Smooth muscle cell of the umbilical artery (primary cell): ENCODE results near the gene TNFSF12. TPM values are rescaled to one million over a fixed set of nuclear protein-coding genes. Genes with fewer than 3 reads are reported as not detected.

Source experiments
- total RNA-seq: library from RNA; depleted of rRNA; stranded (reverse); fragments of >200 nt; gene quantifications from 2 replicates; pipeline ENCODE4 v1.2.3, GENCODE V29; 2014

The TNFSF12 gene, protein sequence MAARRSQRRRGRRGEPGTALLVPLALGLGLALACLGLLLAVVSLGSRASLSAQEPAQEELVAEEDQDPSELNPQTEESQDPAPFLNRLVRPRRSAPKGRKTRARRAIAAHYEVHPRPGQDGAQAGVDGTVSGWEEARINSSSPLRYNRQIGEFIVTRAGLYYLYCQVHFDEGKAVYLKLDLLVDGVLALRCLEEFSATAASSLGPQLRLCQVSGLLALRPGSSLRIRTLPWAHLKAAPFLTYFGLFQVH
- total RNA-seq = 7.4 and 16.3 TPM in 2 replicates

DNA sequence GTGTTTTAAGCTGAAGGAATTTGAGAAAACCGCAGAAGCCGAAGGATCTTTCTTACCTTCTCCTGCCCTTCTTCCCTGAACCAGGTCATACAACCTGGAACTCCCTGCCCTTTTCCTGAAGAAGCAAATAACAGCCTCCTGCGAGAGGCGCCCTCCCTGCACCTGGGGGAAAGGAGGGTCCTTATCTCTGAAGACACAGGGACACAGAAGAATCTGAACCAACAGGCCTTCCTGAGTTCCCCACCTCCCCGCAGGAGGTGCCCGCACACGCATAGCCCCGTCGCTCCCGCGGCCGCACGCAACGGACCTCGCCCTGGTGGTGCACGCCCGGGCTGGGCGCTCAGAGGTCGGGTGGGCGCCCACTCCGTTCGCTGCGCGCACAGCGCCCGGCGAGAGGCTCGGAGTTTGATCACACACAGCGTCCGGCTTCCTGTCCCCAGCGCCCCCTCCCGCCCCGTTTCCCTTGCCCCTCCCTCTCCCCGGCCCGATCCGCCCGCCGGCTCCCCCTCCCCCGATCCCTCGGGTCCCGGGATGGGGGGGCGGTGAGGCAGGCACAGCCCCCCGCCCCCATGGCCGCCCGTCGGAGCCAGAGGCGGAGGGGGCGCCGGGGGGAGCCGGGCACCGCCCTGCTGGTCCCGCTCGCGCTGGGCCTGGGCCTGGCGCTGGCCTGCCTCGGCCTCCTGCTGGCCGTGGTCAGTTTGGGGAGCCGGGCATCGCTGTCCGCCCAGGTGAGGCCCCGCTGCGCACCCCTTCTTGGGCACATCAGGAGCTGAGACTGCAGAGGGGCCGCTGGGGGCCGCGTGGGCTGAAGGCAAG lies at the start of gene TNFSF12:
Gene TNFSF12 (plus strand): TSS at position 474 of the 816 bp plus-strand sequence. CDS start 96 bp downstream, at position 570.

DNA sequence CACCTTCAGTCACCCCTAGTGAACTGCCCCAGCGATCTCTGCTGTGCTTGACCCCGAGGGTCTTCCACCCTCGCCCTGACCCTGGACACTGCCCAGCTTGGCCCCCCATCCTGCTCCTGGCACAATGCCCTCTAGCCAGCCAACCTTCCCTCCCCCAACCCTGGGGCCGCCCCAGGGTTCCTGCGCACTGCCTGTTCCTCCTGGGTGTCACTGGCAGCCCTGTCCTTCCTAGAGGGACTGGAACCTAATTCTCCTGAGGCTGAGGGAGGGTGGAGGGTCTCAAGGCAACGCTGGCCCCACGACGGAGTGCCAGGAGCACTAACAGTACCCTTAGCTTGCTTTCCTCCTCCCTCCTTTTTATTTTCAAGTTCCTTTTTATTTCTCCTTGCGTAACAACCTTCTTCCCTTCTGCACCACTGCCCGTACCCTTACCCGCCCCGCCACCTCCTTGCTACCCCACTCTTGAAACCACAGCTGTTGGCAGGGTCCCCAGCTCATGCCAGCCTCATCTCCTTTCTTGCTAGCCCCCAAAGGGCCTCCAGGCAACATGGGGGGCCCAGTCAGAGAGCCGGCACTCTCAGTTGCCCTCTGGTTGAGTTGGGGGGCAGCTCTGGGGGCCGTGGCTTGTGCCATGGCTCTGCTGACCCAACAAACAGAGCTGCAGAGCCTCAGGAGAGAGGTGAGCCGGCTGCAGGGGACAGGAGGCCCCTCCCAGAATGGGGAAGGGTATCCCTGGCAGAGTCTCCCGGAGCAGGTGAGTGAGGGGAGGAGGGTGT lies 9.9 kb downstream of the TNFSF12 start, which contains the start of gene TNFSF13:
Gene TNFSF13 (plus strand): TSS at position 207 of the 776 bp plus-strand sequence. CDS start 290 bp downstream, at position 497.

DNA sequence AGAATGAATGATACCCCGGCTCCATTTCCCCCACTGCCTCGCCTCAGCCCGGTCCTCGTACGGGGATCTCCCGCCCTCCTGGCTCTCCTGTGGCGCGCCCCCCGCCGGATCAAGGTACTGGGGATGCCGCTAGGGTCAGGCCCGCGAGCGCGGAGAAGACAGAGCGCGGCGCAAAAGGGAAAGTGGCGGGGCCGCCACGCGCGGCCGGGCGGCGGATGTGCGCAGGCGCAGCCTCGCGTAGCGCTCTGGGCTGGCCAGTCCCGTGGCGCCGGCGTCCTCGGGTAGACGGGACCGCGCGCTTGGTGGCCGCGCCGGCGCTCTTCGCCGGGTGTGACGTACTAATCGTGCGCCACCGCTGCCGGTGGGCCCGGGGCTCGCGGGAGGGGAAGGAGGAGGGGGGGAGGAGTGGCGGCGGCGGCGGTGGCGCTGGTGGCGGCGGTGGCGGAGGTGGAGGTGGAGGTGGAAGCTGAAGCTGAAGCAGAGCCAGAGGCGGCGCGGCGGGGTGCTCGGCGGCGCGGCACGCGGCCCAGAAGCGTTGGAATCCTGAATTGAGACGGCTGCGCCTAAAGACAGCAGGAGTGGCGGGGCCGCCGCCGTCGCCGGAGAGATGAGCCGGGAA lies 12.8 kb downstream of the TNFSF12 start, which contains the start of gene SENP3:
Gene SENP3 (plus strand): TSS at position 331 of the 619 bp plus-strand sequence. CDS start 1,158 bp downstream, outside the sequence.

DNA sequence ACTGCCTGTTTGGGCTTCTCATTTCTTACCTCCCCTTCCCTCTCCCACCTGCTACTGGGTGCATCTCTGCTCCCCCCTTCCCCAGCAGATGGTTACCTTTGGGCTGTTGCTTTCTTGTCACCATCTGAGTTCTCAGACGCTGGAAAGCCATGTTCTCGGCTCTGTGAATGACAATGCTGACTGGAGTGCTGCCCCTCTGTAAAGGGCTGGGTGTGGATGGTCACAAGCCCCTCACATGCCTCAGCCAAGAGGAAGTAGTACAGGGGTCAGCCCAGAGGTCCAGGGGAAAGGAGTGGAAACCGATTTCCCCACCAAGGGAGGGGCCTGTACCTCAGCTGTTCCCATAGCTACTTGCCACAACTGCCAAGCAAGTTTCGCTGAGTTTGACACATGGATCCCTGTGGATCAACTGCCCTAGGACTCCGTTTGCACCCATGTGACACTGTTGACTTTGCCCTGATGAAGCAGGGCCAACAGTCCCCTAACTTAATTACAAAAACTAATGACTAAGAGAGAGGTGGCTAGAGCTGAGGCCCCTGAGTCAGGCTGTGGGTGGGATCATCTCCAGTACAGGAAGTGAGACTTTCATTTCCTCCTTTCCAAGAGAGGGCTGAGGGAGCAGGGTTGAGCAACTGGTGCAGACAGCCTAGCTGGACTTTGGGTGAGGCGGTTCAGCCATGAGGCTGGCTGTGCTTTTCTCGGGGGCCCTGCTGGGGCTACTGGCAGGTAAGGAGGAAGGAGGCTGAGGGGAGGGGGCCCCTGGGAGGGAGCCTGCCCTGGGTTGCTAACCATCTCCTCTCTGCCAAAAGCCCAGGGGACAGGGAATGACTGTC lies 30.4 kb downstream of the TNFSF12 start, which contains the start of gene CD68:
Gene CD68 (plus strand): TSS at position 638 of the 833 bp plus-strand sequence. CDS start 40 bp downstream, at position 678.

DNA sequence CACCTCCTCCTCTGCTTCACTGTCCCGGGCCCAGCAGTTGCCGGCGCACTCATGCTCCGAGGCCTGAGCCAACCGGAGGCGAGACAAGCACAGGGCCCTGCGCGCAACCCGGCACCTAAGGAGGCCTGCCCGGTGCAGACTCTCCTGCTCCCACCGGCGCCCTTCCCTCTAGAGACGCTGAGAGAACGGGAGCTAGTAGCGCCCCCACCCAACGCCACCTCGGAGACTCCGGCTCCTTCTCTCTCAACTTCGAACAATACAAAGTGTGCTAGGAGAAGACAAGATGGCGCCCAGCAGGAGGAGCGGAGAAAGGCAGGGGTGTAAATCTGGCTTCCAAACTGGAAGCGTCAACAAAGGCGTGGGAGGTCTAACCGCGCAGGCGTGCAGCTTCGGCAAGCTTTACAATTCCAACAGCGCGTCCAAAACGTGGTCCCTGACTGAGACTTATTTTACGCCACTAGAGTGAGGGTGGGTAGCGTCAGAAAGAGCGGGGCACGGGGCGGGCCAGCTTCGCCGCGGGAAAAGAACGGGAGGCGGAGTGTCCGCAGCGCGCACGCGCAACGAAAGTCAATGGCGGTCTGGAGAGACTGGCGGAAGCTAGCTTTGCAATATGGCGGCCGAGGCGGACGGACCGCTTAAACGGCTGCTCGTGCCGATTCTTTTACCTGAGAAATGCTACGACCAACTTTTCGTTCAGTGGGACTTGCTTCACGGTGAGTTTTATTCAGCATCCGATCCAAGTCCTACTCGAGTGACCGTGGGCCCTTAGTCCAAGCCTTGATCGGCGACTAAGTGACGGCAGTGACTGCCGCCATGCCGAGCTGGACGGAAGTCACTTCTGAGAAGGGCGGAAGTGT lies 34.6 kb downstream of the TNFSF12 start, which contains the start of gene MPDU1:
Gene MPDU1 (plus strand): TSS at position 600 of the 857 bp plus-strand sequence. CDS start 11 bp downstream, at position 611.

DNA sequence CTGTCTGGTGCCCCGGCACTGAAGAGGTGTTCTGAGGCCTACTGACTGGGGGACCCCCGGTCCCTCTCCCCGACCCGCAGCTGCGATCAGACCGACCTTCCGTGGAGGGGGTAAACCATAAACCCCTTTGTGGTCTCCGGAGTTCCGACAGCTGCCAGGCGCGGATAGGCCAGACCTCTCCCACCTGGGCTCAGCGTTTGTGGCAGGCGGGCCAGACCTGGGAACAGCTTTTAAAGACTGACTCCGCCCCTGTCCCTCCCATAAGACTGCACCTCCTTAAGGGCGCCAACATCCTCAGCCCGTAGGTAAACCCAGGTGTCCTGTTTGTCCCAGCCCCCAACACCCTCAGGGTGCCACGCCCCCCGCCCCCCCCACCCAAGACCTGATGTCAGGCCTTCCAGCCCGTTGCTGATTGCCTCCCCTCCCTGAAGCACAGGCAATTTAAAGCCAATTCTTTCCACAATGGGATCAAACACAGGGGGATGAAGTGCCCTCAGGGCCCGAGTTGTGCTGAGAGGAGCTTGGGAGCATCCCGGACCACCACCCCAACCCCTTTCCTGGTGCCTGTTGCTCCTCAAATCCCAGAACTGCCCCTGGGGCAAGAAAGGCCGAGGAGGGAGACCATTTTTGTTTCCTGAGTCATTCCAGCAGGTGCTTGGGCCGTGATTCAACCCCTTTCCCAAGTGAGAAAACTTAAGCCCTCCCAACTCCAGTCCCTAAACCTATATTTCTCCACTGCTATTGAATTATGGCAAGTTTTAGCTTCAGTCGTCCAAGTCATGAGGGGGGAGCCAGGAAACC lies 41.2 kb downstream of the TNFSF12 start, which contains the start of gene SOX15:
Gene SOX15 (minus strand): TSS at position 204 of the 801 bp plus-strand sequence. CDS start 418 bp downstream, outside the sequence.

Other genes with a start within 250 kb of the TNFSF12 start
- 513 and 520 TPM in 2 replicates for gene EIF5A, start 241.4 kb upstream of the TNFSF12 start, total RNA-seq
- gene GPS2, start 233.7 kb upstream of the TNFSF12 start, total RNA-seq = 24.6 and 29.5 TPM in 2 replicates
- 20.8 and 24.0 TPM in 2 replicates for gene NEURL4, start 219.7 kb upstream of the TNFSF12 start, total RNA-seq
- gene ACAP1, start 212.5 kb upstream of the TNFSF12 start, total RNA-seq = 0.09 and 4.8 TPM in 2 replicates
- gene KCTD11, start 196.9 kb upstream of the TNFSF12 start, total RNA-seq = 14.6 and 15.1 TPM in 2 replicates
- not detected in 2 replicates for gene TMEM95, start 193.9 kb upstream of the TNFSF12 start, total RNA-seq
- gene TNK1, start 168.0 kb upstream of the TNFSF12 start, total RNA-seq = 0.09 and 1.2 TPM in 2 replicates
- gene PLSCR3, start 154.5 kb upstream of the TNFSF12 start, total RNA-seq = 22.3 and 65.3 TPM in 2 replicates
- 34.6 and 80.8 TPM in 2 replicates for gene TMEM256, start 145.0 kb upstream of the TNFSF12 start, total RNA-seq
- 15.1 and 24.1 TPM in 2 replicates for gene NLGN2, start 141.2 kb upstream of the TNFSF12 start, total RNA-seq
- gene SPEM1, start 128.7 kb upstream of the TNFSF12 start, total RNA-seq = not detected in 2 replicates
- not detected in 2 replicates for gene SPEM2, start 123.4 kb upstream of the TNFSF12 start, total RNA-seq
- gene SPEM3, start 120.2 kb upstream of the TNFSF12 start, total RNA-seq = not detected in 2 replicates
- gene TMEM102, start 113.6 kb upstream of the TNFSF12 start, total RNA-seq = 1.8 and 3.6 TPM in 2 replicates
- gene FGF11, start 109.5 kb upstream of the TNFSF12 start, total RNA-seq = 5.3 and 7.2 TPM in 2 replicates
- gene CHRNB1, start 104.0 kb upstream of the TNFSF12 start, total RNA-seq = 3.4 and 6.2 TPM in 2 replicates
- 19.6 and 28.2 TPM in 2 replicates for gene ZBTB4, start 69.4 kb upstream of the TNFSF12 start, total RNA-seq
- gene SLC35G6, start 67.6 kb upstream of the TNFSF12 start, total RNA-seq = not detected in 2 replicates
- 89.1 and 138 TPM in 2 replicates for gene POLR2A, start 64.7 kb upstream of the TNFSF12 start, total RNA-seq
- 0.83 TPM in 1 of 2 replicates, not detected in the other for gene TNFSF13, start 9.7 kb downstream of the TNFSF12 start, total RNA-seq
- 64.1 and 68.3 TPM in 2 replicates for gene SENP3, start 12.9 kb downstream of the TNFSF12 start, total RNA-seq
- gene CD68, start 30.6 kb downstream of the TNFSF12 start, total RNA-seq = 5.6 and 14.5 TPM in 2 replicates
- gene MPDU1, start 34.8 kb downstream of the TNFSF12 start, total RNA-seq = 66.1 and 69.8 TPM in 2 replicates
- 0.30 and 0.32 TPM in 2 replicates for gene SOX15, start 41.0 kb downstream of the TNFSF12 start, total RNA-seq
- gene FXR2, start 65.8 kb downstream of the TNFSF12 start, total RNA-seq = 50.5 and 56.3 TPM in 2 replicates
- gene SAT2, start 78.8 kb downstream of the TNFSF12 start, total RNA-seq = 18.7 and 37.4 TPM in 2 replicates
- 0.37 TPM in 1 of 2 replicates, not detected in the other for gene SHBG, start 81.1 kb downstream of the TNFSF12 start, total RNA-seq
- gene ATP1B2, start 101.9 kb downstream of the TNFSF12 start, total RNA-seq = not detected in 2 replicates
- 31.2 and 43.6 TPM in 2 replicates for gene TP53, start 138.4 kb downstream of the TNFSF12 start, total RNA-seq
- 3.0 and 4.3 TPM in 2 replicates for gene WRAP53, start 139.4 kb downstream of the TNFSF12 start, total RNA-seq
- under 0.01 and 0.23 TPM in 2 replicates for gene EFNB3, start 156.1 kb downstream of the TNFSF12 start, total RNA-seq
- gene DNAH2, start 168.7 kb downstream of the TNFSF12 start, total RNA-seq = under 0.01 and 0.05 TPM in 2 replicates